Neural cell (in vitro differentiated cells): ENCODE data around the gene ZNHIT6. TPM values are rescaled to one million over a fixed set of nuclear protein-coding genes. Genes with fewer than 3 reads are reported as not detected.

Experiments
- H2AFZ ChIP-seq: fragments of 200-600, 300-800 bp; sonication (generic), shearing (Covaris generic); 2 replicates; pipeline ENCODE4 v1.6.0; 2014; ENCODE audit warnings: low read depth, mild to moderate bottlenecking, antibody characterized with exemption, low read length, moderate library complexity
- H3F3A ChIP-seq: fragments of 200-600 bp; shearing (Covaris generic); 2 replicates; pipeline ENCODE4 v1.6.1; 2016; ENCODE audit warnings: mild to moderate bottlenecking, moderate library complexity, mixed read lengths, antibody characterized with exemption, low read length; ENCODE audit not compliant: insufficient read depth, poor library complexity, severe bottlenecking
- H3K27ac ChIP-seq: fragments of 200-600, 300-800 bp; sonication (generic), shearing (Covaris generic); 2 replicates; pipeline ENCODE4 v1.5.1; 2014; ENCODE audit warnings: mild to moderate bottlenecking, low read length, moderate library complexity
- H3K27me3 ChIP-seq: fragments of 300-800, 200-600 bp; sonication (generic), shearing (Covaris generic); 2 replicates; pipeline ENCODE4 v1.6.0; 2014; ENCODE audit warnings: mild to moderate bottlenecking, low read depth, low read length, moderate library complexity; ENCODE audit not compliant: insufficient read depth
- H3K36me3 ChIP-seq: fragments of 300-800, 200-600 bp; sonication (generic), shearing (Covaris generic); 2 replicates; pipeline ENCODE4 v1.5.1; 2014; ENCODE audit warnings: mild to moderate bottlenecking, antibody characterized with exemption, low read length, moderate library complexity; ENCODE audit not compliant: insufficient read depth
- H3K4me2 ChIP-seq: fragments of 300-800, 200-600 bp; sonication (generic), shearing (Covaris generic); 2 replicates; pipeline ENCODE4 v1.6.0; 2014; ENCODE audit warnings: mild to moderate bottlenecking, low read length
- H3K4me3 ChIP-seq: fragments of 300-800, 200-600 bp; sonication (generic), shearing (Covaris generic); 2 replicates; pipeline ENCODE4 v1.5.1; 2014; ENCODE audit warnings: mild to moderate bottlenecking, low read length, moderate library complexity
- H3K79me2 ChIP-seq: fragments of 200-600 bp; shearing (Covaris generic); replicated peaks from 2 replicates; pipeline ENCODE4 v1.6.0; 2014; ENCODE audit warnings: mild to moderate bottlenecking, low read length, moderate library complexity; ENCODE audit not compliant: insufficient read depth
- H3K9ac ChIP-seq: fragments of 300-800, 200-600 bp; sonication (generic), shearing (Covaris generic); 2 replicates; pipeline ENCODE4 v1.6.1; 2016; ENCODE audit warnings: mild to moderate bottlenecking, low read length, mixed read lengths
- H3K9me2 ChIP-seq: fragments of 200-600 bp; shearing (Covaris generic); 2 replicates; pipeline ENCODE4 v1.6.1; 2016; ENCODE audit warnings: mild to moderate bottlenecking, low read length, mixed read lengths; ENCODE audit not compliant: insufficient read depth
- H3K9me3 ChIP-seq: fragments of 200-600, 300-800 bp; sonication (generic), shearing (Covaris generic); 2 replicates; pipeline ENCODE4 v1.6.1; 2016; ENCODE audit warnings: mild to moderate bottlenecking, mixed run types, low read length, moderate library complexity, mixed read lengths
- H4K20me1 ChIP-seq: fragments of 200-600 bp; shearing (Covaris generic); 2 replicates; pipeline ENCODE4 v1.6.1; 2016; ENCODE audit warnings: mild to moderate bottlenecking, mixed run types; ENCODE audit not compliant: insufficient read depth
- CTCF ChIP-seq: fragments of 450-650 bp; IDR thresholded peaks from 2 replicates; pipeline ENCODE4 v1.5.1; 2014; ENCODE audit warnings: antibody characterized with exemption, mild to moderate bottlenecking, moderate library complexity; ENCODE audit not compliant: poor library complexity, severe bottlenecking
- EP300 ChIP-seq: fragments of 450-650 bp; conservative IDR thresholded peaks from 2 replicates; pipeline ENCODE4 v1.6.1; 2014; ENCODE audit warnings: antibody characterized with exemption, mild to moderate bottlenecking, moderate library complexity; ENCODE audit not compliant: poor library complexity, severe bottlenecking
- EZH2 ChIP-seq: fragments of 200-600, 300-800 bp; shearing (Covaris generic), sonication (generic); IDR thresholded peaks from 2 replicates; pipeline ENCODE4 v1.6.1; 2014; ENCODE audit warnings: antibody characterized with exemption, low read length, borderline replicate concordance, mild to moderate bottlenecking; ENCODE audit not compliant: insufficient read depth, poor library complexity, severe bottlenecking
- MXI1 ChIP-seq: fragments of 450-650 bp; conservative IDR thresholded peaks from 2 replicates; pipeline ENCODE4 v1.6.1; 2014; ENCODE audit warnings: antibody characterized with exemption, mild to moderate bottlenecking; ENCODE audit not compliant: poor library complexity, severe bottlenecking
- POLR2AphosphoS5 ChIP-seq: IDR thresholded peaks from 2 replicates; pipeline ENCODE4 v1.6.1; 2012
- RAD21 ChIP-seq: fragments of 450-650 bp; conservative IDR thresholded peaks from 2 replicates; pipeline ENCODE4 v1.6.1; 2014; ENCODE audit warnings: antibody characterized with exemption, mild to moderate bottlenecking, moderate library complexity
- SMC3 ChIP-seq: fragments of 450-650 bp; conservative IDR thresholded peaks from 2 replicates; pipeline ENCODE4 v1.6.1; 2014; ENCODE audit warnings: antibody characterized with exemption, mild to moderate bottlenecking, moderate library complexity; ENCODE audit not compliant: poor library complexity
- TAF1 ChIP-seq: IDR thresholded peaks from 2 replicates; pipeline ENCODE4 v1.6.1; 2012; ENCODE audit warnings: low read depth
- polyA plus RNA-seq: library from polyadenylated mRNA; depleted of rRNA; stranded (reverse); fragments of >200 nt; gene quantifications from 2 replicates; pipeline ENCODE4 v1.2.3, GENCODE V29; 2014
- TF ChIP-seq, protein P1 (sequence below): IDR thresholded peaks from 2 replicates; pipeline ENCODE4 v1.6.1; 2012; ENCODE audit warnings: borderline replicate concordance

ZNHIT6 gene
- polyA plus RNA-seq, 1 donor from 2014 or later: 16.6 TPM

DNA sequence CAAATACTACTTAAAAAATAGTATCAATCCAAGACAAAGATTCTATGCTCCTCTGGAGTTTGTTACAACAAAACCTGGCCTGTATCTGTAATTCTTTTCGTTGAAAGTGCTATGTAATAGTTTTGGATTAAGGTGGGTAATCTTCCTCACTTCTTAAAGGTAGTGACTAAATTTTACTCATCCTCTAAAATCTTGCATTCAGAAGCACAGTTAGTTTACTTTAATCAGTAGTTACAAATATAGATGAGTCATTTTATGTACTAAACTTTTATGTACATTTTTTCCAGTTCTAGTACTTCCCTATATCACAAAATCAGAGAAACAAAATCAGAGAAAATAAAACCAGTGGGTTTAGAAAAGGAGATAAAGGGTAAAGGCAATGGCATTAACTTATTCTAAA, 51.3 kb downstream of the ZNHIT6 start:
- Histone ChIP-seq H3K79me2 (no peaks in the 10 kb centered on the region), H3K9me3 (no peaks in the 10 kb centered on the region), H3K4me2 (no peak overlapping the region), H3K9me2 (no peaks in the 10 kb centered on the region), H2AFZ (no peak overlapping the region), H4K20me1 (no peaks in the 10 kb centered on the region), H3K9ac (no peak overlapping the region), H3K27me3 (no peaks in the 10 kb centered on the region), H3K36me3 (peaks cover 11% of the 10 kb centered on the region), H3F3A (no peaks in the 10 kb centered on the region), H3K4me3 (no peak overlapping the region), H3K27ac (no peak overlapping the region)
- TF ChIP-seq, protein P1, sequence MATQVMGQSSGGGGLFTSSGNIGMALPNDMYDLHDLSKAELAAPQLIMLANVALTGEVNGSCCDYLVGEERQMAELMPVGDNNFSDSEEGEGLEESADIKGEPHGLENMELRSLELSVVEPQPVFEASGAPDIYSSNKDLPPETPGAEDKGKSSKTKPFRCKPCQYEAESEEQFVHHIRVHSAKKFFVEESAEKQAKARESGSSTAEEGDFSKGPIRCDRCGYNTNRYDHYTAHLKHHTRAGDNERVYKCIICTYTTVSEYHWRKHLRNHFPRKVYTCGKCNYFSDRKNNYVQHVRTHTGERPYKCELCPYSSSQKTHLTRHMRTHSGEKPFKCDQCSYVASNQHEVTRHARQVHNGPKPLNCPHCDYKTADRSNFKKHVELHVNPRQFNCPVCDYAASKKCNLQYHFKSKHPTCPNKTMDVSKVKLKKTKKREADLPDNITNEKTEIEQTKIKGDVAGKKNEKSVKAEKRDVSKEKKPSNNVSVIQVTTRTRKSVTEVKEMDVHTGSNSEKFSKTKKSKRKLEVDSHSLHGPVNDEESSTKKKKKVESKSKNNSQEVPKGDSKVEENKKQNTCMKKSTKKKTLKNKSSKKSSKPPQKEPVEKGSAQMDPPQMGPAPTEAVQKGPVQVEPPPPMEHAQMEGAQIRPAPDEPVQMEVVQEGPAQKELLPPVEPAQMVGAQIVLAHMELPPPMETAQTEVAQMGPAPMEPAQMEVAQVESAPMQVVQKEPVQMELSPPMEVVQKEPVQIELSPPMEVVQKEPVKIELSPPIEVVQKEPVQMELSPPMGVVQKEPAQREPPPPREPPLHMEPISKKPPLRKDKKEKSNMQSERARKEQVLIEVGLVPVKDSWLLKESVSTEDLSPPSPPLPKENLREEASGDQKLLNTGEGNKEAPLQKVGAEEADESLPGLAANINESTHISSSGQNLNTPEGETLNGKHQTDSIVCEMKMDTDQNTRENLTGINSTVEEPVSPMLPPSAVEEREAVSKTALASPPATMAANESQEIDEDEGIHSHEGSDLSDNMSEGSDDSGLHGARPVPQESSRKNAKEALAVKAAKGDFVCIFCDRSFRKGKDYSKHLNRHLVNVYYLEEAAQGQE: no peak
- TF ChIP-seq EZH2 (no peak), POLR2AphosphoS5 (no peak), SMC3 (no peak), EP300 (no peak), RAD21 (no peak), TAF1 (no peak), MXI1 (no peak), CTCF (no peak)

DNA sequence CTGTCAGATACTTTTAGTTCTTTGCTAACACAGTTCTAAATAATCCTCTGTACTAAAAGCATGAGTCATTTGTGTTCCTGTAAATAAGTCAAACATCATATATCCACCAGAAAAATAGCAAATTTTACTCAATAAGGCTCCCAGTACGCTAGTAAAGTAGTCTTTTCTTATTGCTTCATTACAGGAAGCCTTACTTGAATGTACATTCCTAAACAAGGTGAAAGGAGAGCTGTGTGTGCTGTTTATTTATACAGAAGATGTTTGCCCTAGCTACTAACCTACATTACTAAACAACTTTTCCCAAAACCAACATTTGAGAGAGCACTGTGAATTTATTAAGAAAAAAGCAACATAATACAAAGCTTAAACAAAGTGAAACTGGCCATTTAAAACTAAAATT, 52.0 kb downstream of the ZNHIT6 start:
- no peaks in the 10 kb centered on the region for H3K9me2 ChIP-seq
- no peaks in the 10 kb centered on the region for H3K27me3 ChIP-seq
- TF ChIP-seq CTCF (no peak), EP300 (no peak), SMC3 (no peak), RAD21 (no peak)
- TF ChIP-seq, protein P1: no peak
- H3K4me3 ChIP-seq: no peak overlapping the region
- no peak overlapping the region for H3K4me2 ChIP-seq
- H3K9ac ChIP-seq: no peak overlapping the region
- no peaks in the 10 kb centered on the region for H3K9me3 ChIP-seq
- no peaks in the 10 kb centered on the region for H3K79me2 ChIP-seq
- H3K36me3 ChIP-seq: peaks cover 11% of the 10 kb centered on the region
- no peak overlapping the region for H3K27ac ChIP-seq
- H2AFZ ChIP-seq: no peak overlapping the region
- no peaks in the 10 kb centered on the region for H4K20me1 ChIP-seq
- no peaks in the 10 kb centered on the region for H3F3A ChIP-seq
